BE2C (cell line): ENCODE results near the gene CDHR3.

ENCODE experiments used
- DNase-seq: peaks from one replicate; pipeline ENCODE4 v3.0.0-alpha.2; 2020
- H3K27me3 ChIP-seq: fragments of 250-450 bp; sonication (Bioruptor Pico); 2 replicates; pipeline ENCODE4 v1.5.1; 2020; ENCODE audit warnings: mild to moderate bottlenecking
- H3K36me3 ChIP-seq: fragments of 250-450 bp; sonication (Bioruptor Pico); 2 replicates; pipeline ENCODE4 v1.5.1; 2020; ENCODE audit warnings: mild to moderate bottlenecking
- H3K4me1 ChIP-seq: fragments of 250-450 bp; sonication (Bioruptor Pico); 2 replicates; pipeline ENCODE4 v1.5.1; 2020
- H3K4me3 ChIP-seq: 2 replicates; pipeline ENCODE4 v1.5.1; 2011; ENCODE audit warnings: low read depth, low read length
- H3K9me3 ChIP-seq: fragments of 250-450 bp; sonication (Bioruptor Pico); 2 replicates; pipeline ENCODE4 v1.5.1; 2020
- CTCF ChIP-seq: IDR thresholded peaks from 2 replicates; pipeline ENCODE4 v1.5.1; 2012; ENCODE audit warnings: mild to moderate bottlenecking, low read depth, low read length

The CDHR3 gene

GRCh38 chr7:106047818-106048705, 85.0 kb downstream of the CDHR3 start:
- DNase-seq: no peak
- Histone ChIP-seq H3K4me1 (no peaks in the 10 kb centered on the region; the same call in none of the 2 replicates), H3K4me3 (no peak overlapping the region)

DNA sequence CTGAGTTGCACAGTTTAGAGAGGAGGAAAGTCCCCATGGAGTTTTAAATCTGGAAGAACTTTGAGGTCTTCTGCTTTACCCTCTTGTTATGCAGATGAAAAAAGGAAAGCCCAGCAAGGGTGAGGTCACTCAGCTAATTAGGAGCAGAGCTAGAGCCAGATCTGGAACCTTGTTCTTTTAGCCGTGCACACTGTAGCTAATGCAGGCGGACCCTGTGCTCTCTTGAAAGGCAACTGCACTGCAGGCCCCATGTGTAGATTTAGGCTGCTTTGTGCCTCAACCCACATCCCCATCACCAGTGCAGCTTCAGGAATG, 85.6 kb downstream of the CDHR3 start:
- no peak for TF ChIP-seq CTCF
- no peaks in the 10 kb centered on the region for H3K9me3 ChIP-seq
- no peak overlapping the region for H3K4me3 ChIP-seq
- H3K4me1 ChIP-seq: no peaks in the 10 kb centered on the region; the same call in 1 of the 2 replicates
- H3K27me3 ChIP-seq: no peaks in the 10 kb centered on the region
- no peaks in the 10 kb centered on the region for H3K36me3 ChIP-seq
- no peak for DNase-seq

More at GRCh38 chr7:106047818-106048705, 85.0 kb downstream of the CDHR3 start:
- Histone ChIP-seq H3K9me3 (no peaks in the 10 kb centered on the region), H3K27me3 (no peaks in the 10 kb centered on the region), H3K36me3 (no peaks in the 10 kb centered on the region)
- TF ChIP-seq CTCF: no peak

DNA sequence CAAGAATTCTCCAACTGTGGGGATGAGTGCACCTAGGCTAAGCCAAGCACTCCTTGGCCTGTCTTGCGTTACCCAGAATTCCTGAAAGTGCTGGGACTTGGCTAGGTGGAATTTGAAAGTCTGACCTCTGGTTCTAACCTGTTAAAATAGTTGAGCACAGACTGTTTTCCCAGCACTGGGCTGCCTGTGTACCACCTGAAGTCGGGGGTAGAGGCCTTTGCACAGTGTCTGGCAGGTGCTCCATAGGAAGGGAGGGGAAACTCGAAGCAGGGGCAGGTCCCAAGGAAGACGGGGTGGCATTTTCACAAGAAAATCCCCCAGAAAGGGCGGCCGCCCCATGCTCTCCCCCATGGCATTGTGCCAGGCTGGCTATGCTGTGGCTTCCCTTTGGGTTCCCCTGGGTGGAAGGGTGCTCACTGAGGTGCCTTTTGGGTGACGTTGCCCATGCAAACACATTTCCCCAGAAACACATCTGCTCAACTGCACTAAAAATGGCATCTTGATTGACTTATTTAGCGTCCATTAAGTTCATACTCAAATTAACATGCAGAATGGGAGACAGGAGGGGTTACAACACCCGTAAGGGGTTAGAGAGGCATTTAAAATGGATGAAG, 86.2 kb downstream of the CDHR3 start:
- no peak for TF ChIP-seq CTCF
- no peaks in the 10 kb centered on the region; the same call in 1 of the 2 replicates for H3K4me1 ChIP-seq
- no peaks in the 10 kb centered on the region for H3K27me3 ChIP-seq
- no peak overlapping the region for H3K4me3 ChIP-seq
- H3K36me3 ChIP-seq: no peaks in the 10 kb centered on the region
- no peak for DNase-seq
- no peaks in the 10 kb centered on the region for H3K9me3 ChIP-seq

- Histone ChIP-seq H3K4me1 (no peaks in the 10 kb centered on the region; the same call in 1 of the 2 replicates), H3K9me3 (no peaks in the 10 kb centered on the region), H3K36me3 (no peaks in the 10 kb centered on the region), H3K4me3 (no peak overlapping the region), H3K27me3 (no peaks in the 10 kb centered on the region)
- peak; percentile 27 for DNase-seq
- TF ChIP-seq CTCF: peak; percentile 29; the same call in 1 of the 2 replicates
These were observed 87.1 kb downstream of the CDHR3 start for GRCh38 chr7:106050002-106050745.

DNA sequence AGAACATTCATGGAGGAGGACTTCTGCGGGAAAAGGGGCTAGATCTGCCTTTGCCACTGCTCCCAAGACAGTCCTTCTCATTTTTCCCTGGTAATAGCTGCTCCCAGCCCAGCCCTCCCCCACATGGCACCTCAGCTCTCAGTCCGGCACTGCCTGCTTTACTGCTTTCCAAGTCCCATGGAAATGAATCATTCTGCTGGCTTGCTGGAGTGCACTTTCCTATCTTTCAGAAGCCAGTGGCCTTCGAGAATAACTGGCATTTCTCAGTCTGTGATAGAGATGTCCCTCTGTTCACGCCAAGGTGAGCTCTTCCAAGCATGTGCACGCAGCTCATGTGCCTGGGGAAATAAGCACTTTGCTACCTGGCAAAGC, 87.7 kb downstream of the CDHR3 start:
- no peak for DNase-seq
- H3K9me3 ChIP-seq: no peaks in the 10 kb centered on the region
- TF ChIP-seq CTCF: no peak
- no peaks in the 10 kb centered on the region for H3K36me3 ChIP-seq
- no peaks in the 10 kb centered on the region; the same call in 1 of the 2 replicates for H3K4me1 ChIP-seq
- no peak overlapping the region for H3K4me3 ChIP-seq
- H3K27me3 ChIP-seq: no peaks in the 10 kb centered on the region

GRCh38 chr7:106052681-106053080, 89.6 kb downstream of the CDHR3 start:
- H3K9me3 ChIP-seq: no peaks in the 10 kb centered on the region
- H3K36me3 ChIP-seq: no peaks in the 10 kb centered on the region
- no peak overlapping the region for H3K4me3 ChIP-seq
- H3K27me3 ChIP-seq: no peaks in the 10 kb centered on the region
- no peak for TF ChIP-seq CTCF
- H3K4me1 ChIP-seq: 0 out of 2 replicates have a peak, but pooled peaks cover 2% of the 10 kb centered on the region
- DNase-seq: no peak
